CD14-positive monocyte (primary cell): Measurements from ENCODE around the gene APOA1. TPM values are rescaled to one million over a fixed set of nuclear protein-coding genes. Genes with fewer than 3 reads are reported as not detected.
A peak's percentile ranks its signal among the peaks of the same experiment; 100 is the strongest.

Source experiments
- DNase-seq, 3 donors: peaks; one replicate each; pipeline ENCODE4 v3.0.0-alpha.2; 2011 to 2022
- H2AFZ ChIP-seq: 2 replicates; pipeline ENCODE4 v1.6.0; 2012; ENCODE audit warnings: mild to moderate bottlenecking, low read depth, low read length, inconsistent platforms; ENCODE audit not compliant: insufficient read depth, poor library complexity, severe bottlenecking
- H3K27ac ChIP-seq, 2 donors: 1 replicate in 1 of 2; 2 replicates in 1 of 2; pipeline ENCODE4 v1.5.1; 2012 to 2013; ENCODE audit warnings: low read length in 2 of 2, control low read depth in 1 of 2, inconsistent platforms in 1 of 2, low read depth in 1 of 2, mild to moderate bottlenecking in 1 of 2
- H3K27me3 ChIP-seq, 2 donors: one replicate each; pipeline versions ENCODE4 v1.6.0 to v1.6.1; 2011 to 2013; ENCODE audit warnings: low read length in 2 of 2; ENCODE audit not compliant: control insufficient read depth in 2 of 2, insufficient read depth in 2 of 2
- H3K36me3 ChIP-seq, 2 donors: replicated peaks in 1 of 2; 1 replicate in 1 of 2; 2 replicates in 1 of 2; pipeline versions ENCODE4 v1.5.1 to v1.6.1; 2012 to 2013; ENCODE audit warnings: low read length in 2 of 2, control low read depth in 1 of 2, inconsistent platforms in 1 of 2, mild to moderate bottlenecking in 1 of 2; ENCODE audit not compliant: insufficient read depth in 2 of 2, control insufficient read depth in 1 of 2
- H3K4me1 ChIP-seq, 2 donors: 1 replicate in 1 of 2; 2 replicates in 1 of 2; pipeline versions ENCODE4 v1.5.1 to v1.6.1; 2012 to 2013; ENCODE audit warnings: low read length in 2 of 2, control low read depth in 1 of 2, inconsistent platforms in 1 of 2, mild to moderate bottlenecking in 1 of 2, moderate library complexity in 1 of 2; ENCODE audit not compliant: insufficient read depth in 2 of 2, control insufficient read depth in 1 of 2
- H3K4me2 ChIP-seq: replicated peaks from 2 replicates; pipeline ENCODE3; 2012; ENCODE audit warnings: low read length, moderate library complexity, mild to moderate bottlenecking; ENCODE audit not compliant: poor library complexity, severe bottlenecking; ENCODE audit errors: extremely low read depth
- H3K4me3 ChIP-seq, 3 experiments: fragments of 200-600 bp in 1 of 3; sonication (generic) in 1 of 3; replicated peaks in 1 of 3; 1 replicate in 2 of 3; 2 replicates in 1 of 3; pipeline ENCODE4 v1.5.1; 2011 to 2013; ENCODE audit warnings: low read length in 3 of 3, mild to moderate bottlenecking in 3 of 3, control low read depth in 2 of 3, low read depth in 2 of 3, inconsistent platforms in 1 of 3, moderate library complexity in 1 of 3
- H3K79me2 ChIP-seq: 2 replicates; pipeline ENCODE4 v1.6.0; 2012; ENCODE audit warnings: mild to moderate bottlenecking, control low read depth, inconsistent platforms, low read length, moderate library complexity; ENCODE audit not compliant: insufficient read depth
- H3K9ac ChIP-seq: 2 replicates; pipeline ENCODE4 v1.6.0; 2017; ENCODE audit warnings: low read length, mild to moderate bottlenecking; ENCODE audit not compliant: insufficient read depth, poor library complexity, severe bottlenecking
- H3K9me3 ChIP-seq, 2 donors: replicated peaks in 1 of 2; 1 replicate in 1 of 2; 2 replicates in 1 of 2; pipeline versions ENCODE4 v1.5.1 to v1.6.1; 2012 to 2013; ENCODE audit warnings: low read length in 2 of 2, control low read depth in 1 of 2; ENCODE audit not compliant: control insufficient read depth in 1 of 2, insufficient read depth in 1 of 2
- H4K20me1 ChIP-seq: 2 replicates; pipeline ENCODE4 v1.6.0; 2012; ENCODE audit warnings: mild to moderate bottlenecking, low read length, control low read depth, moderate library complexity; ENCODE audit not compliant: insufficient read depth
- H3K27ac Mint-ChIP-seq, 7 donors: one replicate each; pipeline ENCODE4 v1.8.0; 2020; ENCODE audit warnings: mild to moderate bottlenecking in 7 of 7, mixed read lengths in 7 of 7, moderate library complexity in 6 of 7, inconsistent platforms in 2 of 7
- H3K27me3 Mint-ChIP-seq, 3 donors: one replicate each; pipeline ENCODE4 v1.8.0; 2021 to 2022; ENCODE audit warnings: low read depth in 3 of 3, mild to moderate bottlenecking in 3 of 3, mixed read lengths in 3 of 3, moderate library complexity in 3 of 3, inconsistent platforms in 1 of 3
- H3K36me3 Mint-ChIP-seq, 2 donors: one replicate each; pipeline ENCODE4 v1.8.0; 2020; ENCODE audit warnings: mixed read lengths in 2 of 2, inconsistent platforms in 1 of 2, mild to moderate bottlenecking in 1 of 2
- H3K4me1 Mint-ChIP-seq: one replicate; pipeline ENCODE4 v1.8.0; 2020; ENCODE audit warnings: mild to moderate bottlenecking, mixed read lengths
- H3K4me3 Mint-ChIP-seq, 2 donors: one replicate each; pipeline ENCODE4 v1.8.0; 2020; ENCODE audit warnings: mild to moderate bottlenecking in 2 of 2, mixed read lengths in 2 of 2, moderate library complexity in 1 of 2
- H3K9me3 Mint-ChIP-seq, 7 donors: one replicate each; pipeline ENCODE4 v1.8.0; 2020 to 2022; ENCODE audit warnings: mixed read lengths in 7 of 7, mild to moderate bottlenecking in 6 of 7, moderate library complexity in 6 of 7, inconsistent platforms in 2 of 7
- WGBS: methylation state at CpG from one replicate; pipeline ENCODE4 v1.1.5; 2013; ENCODE audit warnings: missing lambda C conversion rate; ENCODE audit not compliant: insufficient coverage; 5-methylcytosine and 5-hydroxymethylcytosine counted together
- intact Hi-C, 2 donors: fragments of 100-400 bp; cut with micrococcal nuclease; formaldehyde crosslinking; loops; one replicate each; pipeline versions ENCODE4 v1.15.0 to v1.15.1; 2023
- polyA plus RNA-seq, 3 donors: library from polyadenylated mRNA; depleted of rRNA in 1 of 3; unstranded in 2 of 3; stranded (reverse) in 1 of 3; fragments of 300-500 nt in 2 of 3; fragments of >200 nt in 1 of 3; fragmentation: Illumina TruSeq in 2 of 3; gene quantifications; 1 replicate in 2 of 3; 2 replicates in 1 of 3; pipeline ENCODE4 v1.2.3, GENCODE V29; 2012 to 2021
- TF ChIP-seq, protein P1 (sequence below): fragments of 200-600 bp; IDR thresholded peaks from one replicate; pipeline ENCODE4 v1.8.0; 2022; ENCODE audit warnings: antibody characterized with exemption, mild to moderate bottlenecking

Gene APOA1
- polyA plus RNA-seq, 3 donors = 0.29 TPM; not detected in 2

DNA sequence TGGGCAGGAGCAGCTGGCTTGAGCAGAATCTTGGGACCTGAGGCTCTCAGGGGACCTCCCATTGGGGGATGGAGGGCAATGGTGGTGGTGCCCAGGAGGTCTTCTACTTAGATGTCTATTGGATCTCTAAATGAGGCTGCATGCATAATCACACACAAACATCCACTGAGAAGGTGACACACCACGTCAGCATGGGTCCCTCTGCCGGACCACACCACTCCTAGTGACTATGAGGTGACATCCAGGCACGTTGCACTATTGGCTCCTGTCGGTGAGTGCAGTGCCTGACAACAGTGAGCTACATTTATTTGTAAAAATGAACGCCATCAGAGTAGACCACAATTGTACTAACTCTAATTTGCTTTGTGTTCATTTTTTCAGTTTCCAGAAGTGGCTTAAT, 12.0 kb downstream of the APOA1 start:
- Histone ChIP-seq H4K20me1 (no peaks in the 10 kb centered on the region), H3K9ac (no peak overlapping the region), H3K79me2 (no peaks in the 10 kb centered on the region), H2AFZ (no peak overlapping the region), H3K4me2 (no peak overlapping the region), H3K9me3 (no peaks in the 10 kb centered on the region), H3K27ac (no peak overlapping the region), H3K27me3 (no peaks in the 10 kb centered on the region), H3K4me1 (no peaks in the 10 kb centered on the region), H3K36me3 (no peaks in the 10 kb centered on the region), H3K4me3 (no peak overlapping the region)
- no peaks in the 10 kb centered on the region for H3K27me3 Mint-ChIP-seq
- no peak overlapping the region for H3K4me3 Mint-ChIP-seq
- intact Hi-C loops = no loop called here
- H3K36me3 Mint-ChIP-seq = no peaks in the 10 kb centered on the region
- H3K9me3 Mint-ChIP-seq = no peaks in the 10 kb centered on the region
- H3K4me1 Mint-ChIP-seq = no peaks in the 10 kb centered on the region
- TF ChIP-seq, protein P1, sequence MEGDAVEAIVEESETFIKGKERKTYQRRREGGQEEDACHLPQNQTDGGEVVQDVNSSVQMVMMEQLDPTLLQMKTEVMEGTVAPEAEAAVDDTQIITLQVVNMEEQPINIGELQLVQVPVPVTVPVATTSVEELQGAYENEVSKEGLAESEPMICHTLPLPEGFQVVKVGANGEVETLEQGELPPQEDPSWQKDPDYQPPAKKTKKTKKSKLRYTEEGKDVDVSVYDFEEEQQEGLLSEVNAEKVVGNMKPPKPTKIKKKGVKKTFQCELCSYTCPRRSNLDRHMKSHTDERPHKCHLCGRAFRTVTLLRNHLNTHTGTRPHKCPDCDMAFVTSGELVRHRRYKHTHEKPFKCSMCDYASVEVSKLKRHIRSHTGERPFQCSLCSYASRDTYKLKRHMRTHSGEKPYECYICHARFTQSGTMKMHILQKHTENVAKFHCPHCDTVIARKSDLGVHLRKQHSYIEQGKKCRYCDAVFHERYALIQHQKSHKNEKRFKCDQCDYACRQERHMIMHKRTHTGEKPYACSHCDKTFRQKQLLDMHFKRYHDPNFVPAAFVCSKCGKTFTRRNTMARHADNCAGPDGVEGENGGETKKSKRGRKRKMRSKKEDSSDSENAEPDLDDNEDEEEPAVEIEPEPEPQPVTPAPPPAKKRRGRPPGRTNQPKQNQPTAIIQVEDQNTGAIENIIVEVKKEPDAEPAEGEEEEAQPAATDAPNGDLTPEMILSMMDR = no peak
- no peak overlapping the region for H3K27ac Mint-ChIP-seq
- 98% methylated on average over 5 of the region's 5 CpGs for WGBS
- DNase-seq = no peak

DNA sequence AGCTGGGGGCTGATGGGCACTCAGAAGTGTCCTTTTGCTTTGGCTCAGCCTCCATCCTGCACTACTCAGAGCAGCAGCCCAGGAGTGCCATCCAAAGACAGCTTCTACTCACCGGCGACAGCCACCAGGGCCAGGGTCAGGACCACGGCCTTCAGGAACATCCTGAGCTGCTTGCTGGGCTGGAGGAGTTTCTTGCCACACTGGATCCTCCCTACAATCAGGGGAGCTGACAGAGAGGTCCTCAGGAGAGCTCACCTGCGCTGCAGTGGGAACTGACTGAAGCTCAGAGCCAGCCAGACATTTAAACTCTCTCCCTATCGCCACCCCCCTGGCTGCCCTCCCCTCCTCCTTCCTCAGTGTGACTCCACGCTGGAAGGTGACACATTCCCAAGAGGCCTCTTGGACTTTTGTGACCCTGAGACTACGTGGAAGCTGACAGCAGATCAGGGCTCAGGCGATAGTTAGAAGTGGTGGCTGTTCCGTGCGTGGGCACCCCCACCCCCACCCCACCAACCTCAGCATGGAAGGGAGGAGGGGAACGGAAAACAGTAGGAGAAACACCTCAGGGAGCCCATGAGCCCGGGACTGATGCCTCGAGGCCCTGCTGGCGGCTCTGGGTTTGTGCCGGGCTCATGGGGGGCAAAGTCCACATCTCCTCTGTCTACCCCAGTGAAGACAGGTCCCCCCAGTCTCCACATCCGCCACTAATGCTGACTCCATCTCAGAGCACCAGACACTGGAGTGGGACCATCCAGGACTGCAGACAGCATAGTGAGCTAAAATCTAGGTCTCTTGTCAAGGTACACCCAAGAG, 14.2 kb downstream of the APOA1 start, which contains the start of gene APOA4:
Gene APOA4, minus strand, starts transcription at position 274 of the 813 bp plus-strand sequence. Its CDS starts 113 bp downstream, at position 161.
- H3K27ac ChIP-seq = no peak within 1 kb of the TSS
- H2AFZ ChIP-seq = no peak within 1 kb of the TSS
- H3K36me3 ChIP-seq = no peaks in the 10 kb centered on the region
- H3K79me2 ChIP-seq = no peaks in the 10 kb centered on the region
- Mint-ChIP-seq H3K4me3 (no peak within 1 kb of the TSS), H3K9me3 (no peaks in the 10 kb centered on the region), H3K27ac (peak within 1 kb of the TSS in 1 of 7 donors; percentile 5), H3K27me3 (peaks cover 0 to 2% (median 0%) of the 10 kb centered on the region in 3 donors), H3K36me3 (no peaks in the 10 kb centered on the region), H3K4me1 (no peaks in the 10 kb centered on the region)
- WGBS = 100% methylated on average over 4 of the region's 16 CpGs
- no peak within 1 kb of the TSS for H3K9ac ChIP-seq
- no peaks in the 10 kb centered on the region for H3K27me3 ChIP-seq
- H3K4me2 ChIP-seq = no peak within 1 kb of the TSS
- intact Hi-C loops = no loop called here
- H3K4me1 ChIP-seq = no peaks in the 10 kb centered on the region
- TF ChIP-seq, protein P1 = no peak
- no peaks in the 10 kb centered on the region for H3K9me3 ChIP-seq
- no peak for DNase-seq
- H4K20me1 ChIP-seq = no peaks in the 10 kb centered on the region
- no peak within 1 kb of the TSS for H3K4me3 ChIP-seq
